ENCODE measurements around the gene SIRPG. TPM values are rescaled to one million over a fixed set of nuclear protein-coding genes. Genes with fewer than 3 reads are reported as not detected.

SIRPG gene
- total RNA-seq, 3 donors from 2014 or later (not counting 1 experiment from before 2014, with no cell fraction given) = 1.9 to 3.9 (median 3.1) TPM

DNA sequence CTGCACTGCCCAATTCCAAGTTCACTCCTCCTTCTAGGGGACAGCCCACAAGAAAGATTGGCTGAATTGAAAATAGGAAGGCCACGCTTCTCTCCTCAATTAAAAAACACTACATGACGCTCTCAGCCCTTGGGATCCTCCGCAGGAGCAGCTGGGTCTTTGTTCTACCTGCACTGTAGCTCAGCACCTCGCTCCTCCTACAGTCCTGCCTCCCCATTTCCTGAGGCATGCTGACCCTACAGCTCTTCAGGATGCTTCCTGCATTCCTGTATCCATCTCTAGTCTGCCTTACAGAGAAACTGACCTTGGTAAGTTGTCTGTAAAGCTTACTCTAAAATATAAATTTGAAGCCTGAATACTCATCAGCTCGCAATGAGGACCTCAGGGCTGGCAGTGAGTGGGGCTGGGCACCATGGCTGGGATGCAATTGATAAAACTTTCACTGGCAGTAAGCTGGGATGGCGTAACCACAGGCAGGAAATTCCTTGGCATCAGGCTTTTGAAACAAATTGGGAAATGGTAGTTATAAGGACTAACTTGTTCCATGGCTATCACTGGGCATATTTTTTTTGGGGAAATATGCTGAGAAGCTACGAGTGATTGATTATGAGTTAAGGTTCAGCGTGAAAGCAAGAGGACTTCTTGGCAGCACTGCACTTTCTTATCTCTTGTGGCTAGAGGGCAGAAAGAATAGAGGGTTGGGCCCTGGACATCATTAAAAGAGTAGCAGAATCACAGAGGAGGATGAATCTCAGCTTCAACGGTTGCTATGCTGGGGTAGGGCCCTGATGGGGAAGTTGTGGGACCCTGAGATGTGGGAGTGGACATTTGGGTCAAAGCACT lies 26.0 kb downstream of the SIRPG start:
- Histone ChIP-seq H3K9me3 (ENCODE audit: control insufficient read depth, insufficient read depth, low read length) (no peaks in the 10 kb centered on the region), H3K27me3 (ENCODE audit: control insufficient read depth, insufficient read depth, low read length) (no peaks in the 10 kb centered on the region), H3K36me3 (ENCODE audit: control insufficient read depth, insufficient read depth, low read length) (no peaks in the 10 kb centered on the region), H3K27ac (ENCODE audit: low read length) (no peak overlapping the region), H3K4me3 (ENCODE audit: low read length) (no peak overlapping the region), H3K4me1 (ENCODE audit: control insufficient read depth, insufficient read depth, low read length) (no peaks in the 10 kb centered on the region)
- no peaks in the 10 kb centered on the region for H3K9me3 Mint-ChIP-seq
- ATAC-seq (no peak), DNase-seq (no peak)
- H3K4me1 Mint-ChIP-seq = no peaks in the 10 kb centered on the region
- intact Hi-C loops (cut with micrococcal nuclease) = no loop called here
- peaks cover 0 to 3% of the 10 kb centered on the region in 2 donors for H3K27me3 Mint-ChIP-seq (ENCODE audit: low read depth in 2 of 2)
- no peaks in the 10 kb centered on the region for H3K36me3 Mint-ChIP-seq
- WGBS (ENCODE audit: insufficient coverage) = 76% methylated on average over 9 of the region's 9 CpGs
- no peak overlapping the region for H3K4me3 Mint-ChIP-seq
- TF ChIP-seq, protein P1, sequence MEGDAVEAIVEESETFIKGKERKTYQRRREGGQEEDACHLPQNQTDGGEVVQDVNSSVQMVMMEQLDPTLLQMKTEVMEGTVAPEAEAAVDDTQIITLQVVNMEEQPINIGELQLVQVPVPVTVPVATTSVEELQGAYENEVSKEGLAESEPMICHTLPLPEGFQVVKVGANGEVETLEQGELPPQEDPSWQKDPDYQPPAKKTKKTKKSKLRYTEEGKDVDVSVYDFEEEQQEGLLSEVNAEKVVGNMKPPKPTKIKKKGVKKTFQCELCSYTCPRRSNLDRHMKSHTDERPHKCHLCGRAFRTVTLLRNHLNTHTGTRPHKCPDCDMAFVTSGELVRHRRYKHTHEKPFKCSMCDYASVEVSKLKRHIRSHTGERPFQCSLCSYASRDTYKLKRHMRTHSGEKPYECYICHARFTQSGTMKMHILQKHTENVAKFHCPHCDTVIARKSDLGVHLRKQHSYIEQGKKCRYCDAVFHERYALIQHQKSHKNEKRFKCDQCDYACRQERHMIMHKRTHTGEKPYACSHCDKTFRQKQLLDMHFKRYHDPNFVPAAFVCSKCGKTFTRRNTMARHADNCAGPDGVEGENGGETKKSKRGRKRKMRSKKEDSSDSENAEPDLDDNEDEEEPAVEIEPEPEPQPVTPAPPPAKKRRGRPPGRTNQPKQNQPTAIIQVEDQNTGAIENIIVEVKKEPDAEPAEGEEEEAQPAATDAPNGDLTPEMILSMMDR (IDR thresholded peaks at IDR 0.05) = no peak
- H3K27ac Mint-ChIP-seq = no peak overlapping the region

DNA sequence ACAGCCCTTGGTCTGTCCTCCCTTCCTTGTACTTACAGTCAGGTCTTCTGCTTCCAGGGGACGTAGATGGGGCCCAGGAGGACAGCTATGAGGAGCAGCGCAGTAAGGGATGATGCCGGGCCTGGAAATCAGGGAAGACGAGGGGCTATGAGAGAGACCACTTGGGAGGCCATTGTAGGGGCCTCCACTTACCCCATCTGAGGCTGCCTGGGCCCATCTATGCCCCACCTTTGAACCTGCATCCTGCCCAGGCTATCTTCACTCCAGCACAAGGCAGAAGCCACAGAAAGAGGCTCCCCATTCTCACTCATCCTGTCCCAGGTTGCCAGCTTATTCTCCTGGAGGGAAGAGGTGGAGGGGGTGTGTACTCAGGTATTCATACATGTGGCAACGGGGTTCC lies 27.4 kb downstream of the SIRPG start:
- Mint-ChIP-seq H3K4me1 (no peaks in the 10 kb centered on the region), H3K27ac (no peak overlapping the region), H3K27me3 (ENCODE audit: low read depth in 2 of 2) (peaks cover 0 to 3% of the 10 kb centered on the region in 2 donors), H3K9me3 (no peaks in the 10 kb centered on the region), H3K4me3 (no peak overlapping the region), H3K36me3 (no peaks in the 10 kb centered on the region)
- no peaks in the 10 kb centered on the region for H3K4me1 ChIP-seq (ENCODE audit: control insufficient read depth, insufficient read depth, low read length)
- H3K36me3 ChIP-seq (ENCODE audit: control insufficient read depth, insufficient read depth, low read length) = no peaks in the 10 kb centered on the region
- intact Hi-C loops (cut with micrococcal nuclease) = no loop called here
- ATAC-seq (no peak), DNase-seq (no peak)
- H3K27me3 ChIP-seq (ENCODE audit: control insufficient read depth, insufficient read depth, low read length) = no peaks in the 10 kb centered on the region
- 94% methylated on average over 5 of the region's 5 CpGs for WGBS (ENCODE audit: insufficient coverage)
- no peak overlapping the region for H3K27ac ChIP-seq (ENCODE audit: low read length)
- H3K9me3 ChIP-seq (ENCODE audit: control insufficient read depth, insufficient read depth, low read length) = no peaks in the 10 kb centered on the region
- TF ChIP-seq, protein P1 (IDR thresholded peaks at IDR 0.05) = no peak
- no peak overlapping the region for H3K4me3 ChIP-seq (ENCODE audit: low read length)

GRCh38 chr20:1629321-1629720 lies 28.3 kb downstream of the SIRPG start:
- Histone ChIP-seq H3K9me3 (ENCODE audit: control insufficient read depth, insufficient read depth, low read length) (no peaks in the 10 kb centered on the region), H3K4me1 (ENCODE audit: control insufficient read depth, insufficient read depth, low read length) (peaks cover under 1% of the 10 kb centered on the region), H3K27me3 (ENCODE audit: control insufficient read depth, insufficient read depth, low read length) (no peaks in the 10 kb centered on the region), H3K4me3 (ENCODE audit: low read length) (no peak overlapping the region), H3K36me3 (ENCODE audit: control insufficient read depth, insufficient read depth, low read length) (no peaks in the 10 kb centered on the region), H3K27ac (ENCODE audit: low read length) (no peak overlapping the region)
- TF ChIP-seq, protein P1 (IDR thresholded peaks at IDR 0.05) = no peak
- ATAC-seq (no peak), DNase-seq (no peak)
- Mint-ChIP-seq H3K36me3 (no peaks in the 10 kb centered on the region), H3K4me1 (no peaks in the 10 kb centered on the region), H3K27ac (no peak overlapping the region), H3K27me3 (ENCODE audit: low read depth in 2 of 2) (peaks cover 0 to 3% of the 10 kb centered on the region in 2 donors), H3K9me3 (no peaks in the 10 kb centered on the region), H3K4me3 (no peak overlapping the region)
- intact Hi-C loops (cut with micrococcal nuclease) = loop anchor here (10.0 kb wide), 1 partner anchor 65 kb away; no protein-coding TSS in a partner anchor
- 85% methylated on average over 4 of the region's 5 CpGs for WGBS (ENCODE audit: insufficient coverage)

Data from natural killer cell (primary cell).